PC-9 (cell line): Measurements from ENCODE around the gene SAMD14.

Experiments
- CTCF ChIP-seq: fragments of 200-600 bp; sonication (generic); conservative IDR thresholded peaks from 2 replicates; pipeline ENCODE4 v1.6.1; 2017; ENCODE audit warnings: mixed run types, antibody characterized with exemption, mild to moderate bottlenecking, moderate library complexity
- EZH2 ChIP-seq: fragments of 200-600 bp; sonication (generic); IDR thresholded peaks from 2 replicates; pipeline ENCODE4 v1.8.0; 2017; ENCODE audit warnings: antibody characterized with exemption, low read depth

- TF ChIP-seq CTCF, result no peak
- TF ChIP-seq EZH2, result no peak
Observed at GRCh38 chr17:50111673-50112655, 18.0 kb downstream of the SAMD14 start.
